HG02610 (cell line): ENCODE data around the gene CALU.

ENCODE experiments used
- ATAC-seq: cut with Tn5 transposase; IDR thresholded peaks from one replicate; pipeline ENCODE4 v1.9.1; 2021; ENCODE audit warnings: mild to moderate bottlenecking, moderate library complexity; ENCODE audit not compliant: unreplicated experiment

The CALU gene

GRCh38 chr7:128745706-128746105 lies 6.5 kb downstream of the CALU start:
- ATAC-seq: no peak

DNA sequence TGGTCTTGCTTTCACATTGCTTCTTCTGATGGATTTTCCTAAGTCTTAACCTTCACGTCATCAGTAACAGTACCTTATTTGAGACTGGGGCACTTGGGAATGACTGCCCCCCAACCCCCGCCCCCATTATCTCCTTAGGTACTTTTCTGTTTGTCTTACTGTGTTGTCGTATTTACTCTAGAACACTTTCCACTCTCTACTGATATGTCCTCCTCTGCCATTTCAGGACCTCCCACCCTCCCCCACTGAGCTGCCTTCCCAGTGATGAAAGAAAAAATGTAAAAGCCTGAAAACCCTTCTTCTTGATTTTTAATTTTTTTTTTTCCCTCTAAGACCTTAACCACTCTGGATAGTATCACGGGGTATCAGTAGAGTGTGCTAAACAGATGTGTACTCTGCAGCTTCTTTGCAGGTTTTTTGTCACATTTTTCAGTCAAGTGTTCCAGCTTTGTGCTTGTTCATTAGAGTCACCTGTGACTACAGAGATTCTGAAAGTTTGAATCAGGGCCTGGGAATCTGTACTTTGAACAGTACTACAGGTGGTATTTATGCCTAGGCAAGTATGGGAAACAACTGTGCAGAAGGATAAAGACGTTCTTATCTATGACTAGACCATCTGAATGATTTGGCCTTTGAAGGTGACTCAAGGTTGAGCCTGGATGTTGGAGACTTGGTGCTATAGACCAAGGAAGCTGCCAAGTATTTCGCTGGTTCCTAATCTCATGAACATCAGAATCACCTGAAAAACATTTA lies 8.3 kb downstream of the CALU start:
- ATAC-seq: no peak

- no peak for ATAC-seq
Observed at GRCh38 chr7:128752251-128752650, 13.1 kb downstream of the CALU start.

- ATAC-seq: no peak
Observed at GRCh38 chr7:128755075-128755818, 16.1 kb downstream of the CALU start.

- no peak for ATAC-seq
Observed at GRCh38 chr7:128755819-128756476, 16.8 kb downstream of the CALU start.

DNA sequence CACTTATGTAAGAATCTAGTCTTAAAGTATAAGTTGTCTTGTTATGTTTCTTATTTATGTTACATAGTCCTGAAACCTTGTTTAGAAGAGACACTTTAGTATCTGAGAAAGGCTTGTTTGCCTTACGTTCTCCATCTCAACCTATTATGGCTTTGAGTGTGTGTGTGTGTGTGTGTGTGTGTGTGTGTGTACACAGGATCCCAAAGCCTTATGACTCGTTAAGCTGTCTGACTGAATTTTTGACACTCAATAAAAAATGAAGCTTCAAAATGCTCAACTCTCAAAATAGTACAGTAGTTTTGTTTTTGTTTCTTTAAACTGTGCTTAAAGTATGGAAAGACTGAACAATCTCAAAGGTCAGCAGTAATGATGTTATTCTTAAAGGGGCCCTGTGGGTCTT lies 18.0 kb downstream of the CALU start:
- ATAC-seq: no peak

DNA sequence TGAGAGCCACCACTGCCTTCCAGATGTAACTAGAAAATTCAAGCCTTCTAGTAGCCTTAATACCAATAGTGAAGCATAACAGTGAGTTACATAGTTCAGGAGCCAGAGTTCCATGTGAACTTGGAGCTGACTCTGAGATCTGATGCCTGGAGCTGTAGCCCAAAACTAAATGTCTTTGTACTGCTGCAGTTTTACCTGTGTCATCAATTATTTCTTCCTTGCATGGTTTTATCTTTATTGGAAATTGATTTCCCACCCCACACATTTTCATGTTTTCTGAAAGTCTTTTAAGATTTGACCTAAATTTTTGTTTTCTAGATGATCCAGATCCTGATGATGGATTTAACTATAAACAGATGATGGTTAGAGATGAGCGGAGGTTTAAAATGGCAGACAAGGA lies 19.4 kb downstream of the CALU start:
- ATAC-seq: no peak

GRCh38 chr7:128759242-128759641 lies 20.1 kb downstream of the CALU start:
- ATAC-seq: no peak

GRCh38 chr7:128763541-128763940 lies 24.4 kb downstream of the CALU start:
- no peak for ATAC-seq

- ATAC-seq: no peak
Observed at GRCh38 chr7:128767475-128768110, 28.4 kb downstream of the CALU start.

DNA sequence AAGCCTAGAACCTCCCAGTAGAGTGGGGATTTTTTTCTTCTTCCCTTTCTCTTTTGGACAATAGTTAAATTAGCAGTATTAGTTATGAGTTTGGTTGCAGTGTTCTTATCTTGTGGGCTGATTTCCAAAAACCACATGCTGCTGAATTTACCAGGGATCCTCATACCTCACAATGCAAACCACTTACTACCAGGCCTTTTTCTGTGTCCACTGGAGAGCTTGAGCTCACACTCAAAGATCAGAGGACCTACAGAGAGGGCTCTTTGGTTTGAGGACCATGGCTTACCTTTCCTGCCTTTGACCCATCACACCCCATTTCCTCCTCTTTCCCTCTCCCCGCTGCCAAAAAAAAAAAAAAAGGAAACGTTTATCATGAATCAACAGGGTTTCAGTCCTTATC lies 31.1 kb downstream of the CALU start:
- ATAC-seq: no peak

- ATAC-seq: no peak
Observed at GRCh38 chr7:128773604-128774003, 34.4 kb downstream of the CALU start.

GRCh38 chr7:128774029-128774689 lies 35.0 kb downstream of the CALU start:
- ATAC-seq: no peak

DNA sequence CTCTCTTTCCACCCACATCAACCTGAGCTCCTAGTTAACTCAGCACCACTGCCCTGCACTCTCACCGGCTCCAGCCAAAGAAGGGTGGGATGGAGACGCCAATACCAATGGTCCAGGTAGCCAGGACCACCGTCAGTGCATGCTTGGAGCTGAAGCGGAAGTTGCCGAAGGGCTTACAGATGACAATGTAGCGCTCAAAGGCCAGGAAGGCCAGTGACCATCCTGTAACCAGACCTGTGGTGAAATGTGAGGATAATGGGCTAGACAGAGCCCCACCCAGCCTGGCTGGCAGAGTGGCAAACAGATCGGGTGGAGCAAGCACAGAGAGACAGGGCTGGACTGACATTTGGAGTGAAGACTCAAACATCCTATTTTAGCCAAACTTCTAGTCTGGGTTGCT lies 35.8 kb downstream of the CALU start:
- no peak for ATAC-seq

- ATAC-seq: no peak
Observed at GRCh38 chr7:128775744-128776474, 36.8 kb downstream of the CALU start, which contains the start of gene OPN1SW. TSS of gene OPN1SW (minus strand) at chr7:128775794. CDS start at chr7:128775781, 13 bp downstream.

- ATAC-seq: no peak
Observed at GRCh38 chr7:128777156-128778123, 38.3 kb downstream of the CALU start.

- no peak for ATAC-seq
Observed at GRCh38 chr7:128778946-128779345, 39.8 kb downstream of the CALU start.

GRCh38 chr7:128781126-128781525 lies 42.0 kb downstream of the CALU start:
- ATAC-seq: no peak

DNA sequence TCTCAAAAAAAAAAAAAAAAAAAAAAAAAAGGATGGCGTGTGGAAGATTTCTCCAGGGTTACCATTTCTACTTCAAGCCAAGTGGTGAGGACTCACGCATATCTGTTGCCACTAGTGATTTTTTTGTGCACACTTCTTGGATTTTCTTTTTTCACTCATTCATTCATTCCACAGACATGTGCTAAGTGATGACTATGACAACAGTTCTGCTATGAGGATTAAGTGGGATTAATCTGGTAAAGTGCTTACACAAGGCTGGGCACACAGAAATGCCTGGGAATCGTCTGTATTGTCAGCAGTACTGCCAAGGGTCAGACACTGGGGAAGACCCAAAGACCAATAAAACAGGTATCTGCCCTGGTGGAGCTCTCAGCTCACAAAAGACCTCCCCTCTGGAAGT lies 42.7 kb downstream of the CALU start:
- ATAC-seq: no peak
